Sigmoid colon (tissue), 4 donors: ENCODE data around the gene BCAT1.

Source experiments
- POLR2A ChIP-seq, 2 donors: fragments of 450-650 bp; IDR thresholded peaks; one replicate each; pipeline ENCODE4 v1.6.1; 2016; ENCODE audit warnings: antibody characterized with exemption in 2 of 2, mild to moderate bottlenecking in 2 of 2, moderate library complexity in 2 of 2
- POLR2AphosphoS5 ChIP-seq, 4 donors: sonication (generic); formaldehyde crosslinking; IDR thresholded peaks; one replicate each; pipeline ENCODE4 v1.6.1; 2017; ENCODE audit warnings: antibody characterized with exemption in 4 of 4

GRCh38 chr12:24848941-24849477, 99.9 kb downstream of the BCAT1 start:
- TF ChIP-seq POLR2A (IDR thresholded peaks at IDR 0.05), result no peak
- no peak for TF ChIP-seq POLR2AphosphoS5 (IDR thresholded peaks at IDR 0.05)
